ENCODE measurements around the gene LALBA. TPM values are rescaled to one million over a fixed set of nuclear protein-coding genes. Genes with fewer than 3 reads are reported as not detected.
"Not testable (repeated sequence)": the region's sequence is repeated elsewhere in the genome, so short reads cannot be mapped to it uniquely, and the experiment has no call there.

The LALBA gene
- total RNA-seq, 1 experiment from 2014 or later: not detected

DNA sequence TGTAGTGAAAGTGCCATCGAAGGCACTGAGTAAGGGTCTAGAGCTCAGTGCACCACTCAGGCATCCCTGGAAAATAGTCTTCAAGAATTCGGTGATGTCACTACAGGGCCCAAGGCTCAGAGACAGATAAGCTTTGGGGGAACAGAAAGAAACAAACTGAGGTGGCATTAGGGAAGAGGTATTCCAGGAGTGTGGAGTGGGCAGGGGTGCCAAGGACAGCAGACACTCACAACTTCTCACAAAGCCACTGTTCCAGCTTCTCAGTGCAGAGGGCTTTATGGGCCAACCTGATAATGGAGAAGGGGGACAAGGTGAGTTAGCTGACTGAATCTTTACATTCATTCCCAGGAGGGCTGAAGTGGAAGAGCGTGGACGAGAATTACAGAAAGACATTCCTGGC lies 2.1 kb downstream of the LALBA start:
- ATAC-seq (no peak), DNase-seq (ENCODE audit: low read depth, low spot score) (no peak)
- POLR2A ChIA-PET: no interaction called here
- in situ Hi-C loops (cut with HindIII; ENCODE audit: low pct_unique_long_range_greater_than_20kb, low sequenced_read_pairs): no loop called here
- peaks cover 9% of the 10 kb centered on the region; the same call in 1 of the 2 replicates for H3K27me3 ChIP-seq (ENCODE audit: control insufficient read depth, insufficient read depth, low read length)
- no peaks in the 10 kb centered on the region for H3K4me1 ChIP-seq (ENCODE audit: control insufficient read depth, insufficient read depth, low read length)
- H3K36me3 ChIP-seq (ENCODE audit: control insufficient read depth, insufficient read depth, low read length): no peaks in the 10 kb centered on the region
- intact Hi-C loops (cut with micrococcal nuclease; ENCODE audit: unreplicated experiment): no loop called here
- no peak for TF ChIP-seq TCF7L2 (IDR thresholded peaks at IDR 0.05; ENCODE audit: low read depth, low read length)
- TF ChIP-seq POLR2AphosphoS5 (IDR thresholded peaks at IDR 0.05; ENCODE audit: low read depth, low read length): no peak
- H3K9me3 ChIP-seq (ENCODE audit: control insufficient read depth, insufficient read depth, low read depth, low read length): no peaks in the 10 kb centered on the region
- H3K4me3 ChIP-seq (ENCODE audit: low read depth in 2 of 2, low read length in 2 of 2): no peak overlapping the region
- BruUV-seq (replicated peaks): no TSS peak
- H3K27ac ChIP-seq (ENCODE audit: low read length): no peak overlapping the region
- CTCF ChIA-PET: no interaction called here

GRCh38 chr12:48557919-48558318 lies 11.9 kb downstream of the LALBA start:
- ChIA-PET CTCF (no interaction called here), POLR2A (no interaction called here)
- DNase-seq (ENCODE audit: low read depth, low spot score): no peak
- H3K36me3 ChIP-seq (ENCODE audit: control insufficient read depth, insufficient read depth, low read length): no peaks in the 10 kb centered on the region
- BruUV-seq (replicated peaks): no TSS peak
- no peaks in the 10 kb centered on the region for H3K9me3 ChIP-seq (ENCODE audit: control insufficient read depth, insufficient read depth, low read depth, low read length)
- TF ChIP-seq CTCF (IDR thresholded peaks at IDR 0.05): no peak
- no peak for TF ChIP-seq REST (IDR thresholded peaks at IDR 0.05; ENCODE audit: insufficient read depth in 1 of 2, low read depth in 2 of 2, low read length in 1 of 2)
- no peak for TF ChIP-seq TCF7L2 (IDR thresholded peaks at IDR 0.05; ENCODE audit: low read depth, low read length)
- TF ChIP-seq POLR2AphosphoS5 (IDR thresholded peaks at IDR 0.05; ENCODE audit: low read depth, low read length): no peak
- no peak for TF ChIP-seq SIN3A (IDR thresholded peaks at IDR 0.05; ENCODE audit: borderline replicate concordance, insufficient read depth, low read depth, low read length)
- intact Hi-C loops (cut with micrococcal nuclease; ENCODE audit: unreplicated experiment) (no loop called here), in situ Hi-C loops (cut with HindIII; ENCODE audit: low pct_unique_long_range_greater_than_20kb, low sequenced_read_pairs) (no loop called here)
- H3K4me3 ChIP-seq (ENCODE audit: low read depth in 2 of 2, low read length in 2 of 2): no peak overlapping the region
- ATAC-seq: no peak
- H3K27ac ChIP-seq (ENCODE audit: low read length): no peak overlapping the region
- no peaks in the 10 kb centered on the region for H3K4me1 ChIP-seq (ENCODE audit: control insufficient read depth, insufficient read depth, low read length)
- peaks cover 6% of the 10 kb centered on the region; the same call in 1 of the 2 replicates for H3K27me3 ChIP-seq (ENCODE audit: control insufficient read depth, insufficient read depth, low read length)

DNA sequence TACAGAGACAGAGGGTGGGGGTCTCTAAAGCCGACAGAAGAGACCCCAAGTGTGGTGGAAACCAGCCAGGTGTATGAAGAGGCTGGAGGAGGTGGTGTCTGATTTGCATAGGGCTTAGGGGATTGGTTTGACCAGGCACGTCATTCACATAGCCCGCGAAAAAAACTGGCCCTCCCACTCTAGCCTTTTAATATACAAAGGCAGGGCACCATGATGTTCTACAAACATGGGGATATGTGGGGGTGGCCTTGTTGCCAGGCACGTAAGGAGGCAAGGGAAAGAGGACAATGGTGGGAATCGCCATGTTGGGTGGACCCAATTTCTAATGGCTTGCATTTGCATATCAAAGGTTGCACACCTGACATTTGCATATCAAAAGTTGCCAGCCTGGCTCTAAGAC lies 13.2 kb downstream of the LALBA start:
- intact Hi-C loops (cut with micrococcal nuclease; ENCODE audit: unreplicated experiment): no loop called here
- no peaks in the 10 kb centered on the region for H3K36me3 ChIP-seq (ENCODE audit: control insufficient read depth, insufficient read depth, low read length)
- in situ Hi-C loops (cut with HindIII; ENCODE audit: low pct_unique_long_range_greater_than_20kb, low sequenced_read_pairs): no loop called here
- no TSS peak for BruUV-seq (replicated peaks)
- H3K4me1 ChIP-seq (ENCODE audit: control insufficient read depth, insufficient read depth, low read length): no peaks in the 10 kb centered on the region
- peaks cover 4% of the 10 kb centered on the region; the same call in 1 of the 2 replicates for H3K27me3 ChIP-seq (ENCODE audit: control insufficient read depth, insufficient read depth, low read length)
- no peaks in the 10 kb centered on the region for H3K9me3 ChIP-seq (ENCODE audit: control insufficient read depth, insufficient read depth, low read depth, low read length)
- DNase-seq (ENCODE audit: low read depth, low spot score): no peak
- no peak for TF ChIP-seq REST (IDR thresholded peaks at IDR 0.05; ENCODE audit: insufficient read depth in 1 of 2, low read depth in 2 of 2, low read length in 1 of 2)
- H3K4me3 ChIP-seq (ENCODE audit: low read depth in 2 of 2, low read length in 2 of 2): no peak overlapping the region
- POLR2A ChIA-PET: no interaction called here
- H3K27ac ChIP-seq (ENCODE audit: low read length): no peak overlapping the region
- CTCF ChIA-PET: no interaction called here
- no peak for ATAC-seq

GRCh38 chr12:48553666-48554343 lies 16.0 kb downstream of the LALBA start:
- intact Hi-C loops (cut with micrococcal nuclease; ENCODE audit: unreplicated experiment); BruUV-seq (replicated peaks); H3K36me3 ChIP-seq (ENCODE audit: control insufficient read depth, insufficient read depth, low read length); ATAC-seq; H3K27me3 ChIP-seq (ENCODE audit: control insufficient read depth, insufficient read depth, low read length); H3K27ac ChIP-seq (ENCODE audit: low read length); in situ Hi-C loops (cut with HindIII; ENCODE audit: low pct_unique_long_range_greater_than_20kb, low sequenced_read_pairs); H3K9me3 ChIP-seq (ENCODE audit: control insufficient read depth, insufficient read depth, low read depth, low read length); DNase-seq (ENCODE audit: low read depth, low spot score); CTCF ChIA-PET; H3K4me3 ChIP-seq (ENCODE audit: low read depth in 2 of 2, low read length in 2 of 2); H3K4me1 ChIP-seq (ENCODE audit: control insufficient read depth, insufficient read depth, low read length); POLR2A ChIA-PET: not testable (repeated sequence)
